ENCODE data around the gene B3GAT2. TPM values are rescaled to one million over a fixed set of nuclear protein-coding genes. Genes with fewer than 3 reads are reported as not detected.

The B3GAT2 gene
- total RNA-seq, 1 experiment from 2014 or later = 0.22 TPM

GRCh38 chr6:70884074-70884983 is 72.5 kb downstream of the B3GAT2 start:
- Histone ChIP-seq H3K14ac (ENCODE audit: insufficient read depth, low read length) (no peak overlapping the region), H3K9me3 (ENCODE audit: control insufficient read depth, low read depth, low read length) (no peaks in the 10 kb centered on the region), H4K91ac (ENCODE audit: insufficient read length, low read depth, low read length) (no peak overlapping the region), H2BK120ac (ENCODE audit: low read depth, low read length, poor library complexity, severe bottlenecking) (no peak overlapping the region), H2AK5ac (ENCODE audit: insufficient read length, low read length) (no peak overlapping the region), H3K27ac (ENCODE audit: insufficient read length, low read depth, low read length) (no peak overlapping the region), H4K8ac (replicated peaks; ENCODE audit: insufficient read length, low read depth, low read length) (no peak overlapping the region), H2BK12ac (ENCODE audit: insufficient read length, low read depth, low read length) (no peak overlapping the region), H3K4ac (ENCODE audit: low read depth, low read length) (no peak overlapping the region), H3K27me3 (ENCODE audit: insufficient read depth, low read length) (no peaks in the 10 kb centered on the region), H4K20me1 (ENCODE audit: control insufficient read depth, insufficient read depth, insufficient read length) (no peaks in the 10 kb centered on the region), H2BK15ac (ENCODE audit: low read depth, low read length) (no peak overlapping the region; the same call in 1 of the 2 replicates), H3K4me1 (ENCODE audit: insufficient read depth, low read length) (peaks cover 4% of the 10 kb centered on the region; the same call in 1 of the 2 replicates), H4K5ac (ENCODE audit: insufficient read length, low read depth, low read length) (no peak overlapping the region), H3K23ac (ENCODE audit: insufficient read length, low read depth, low read length) (no peak overlapping the region), H3T11ph (ENCODE audit: low read length) (no peak overlapping the region), H3K23me2 (ENCODE audit: insufficient read length, low read depth, low read length, poor library complexity, severe bottlenecking) (no peaks in the 10 kb centered on the region), H2BK20ac (ENCODE audit: low read depth, low read length, poor library complexity, severe bottlenecking) (no peak overlapping the region), H3K18ac (ENCODE audit: insufficient read length, low read depth, low read length) (peak overlapping the region; percentile 44), H2AFZ (ENCODE audit: low read length) (peak overlapping the region; percentile 66), H2BK5ac (ENCODE audit: insufficient read length, low read length) (no peak overlapping the region), H3K79me1 (ENCODE audit: insufficient read depth, low read depth, low read length, poor library complexity, severe bottlenecking) (no peaks in the 10 kb centered on the region), H3K79me2 (ENCODE audit: insufficient read depth, low read length) (no peaks in the 10 kb centered on the region), H3K56ac (ENCODE audit: insufficient read length, low read depth, low read length) (no peak overlapping the region), H3K9ac (ENCODE audit: extremely low read depth, insufficient read length, low read length) (no peak overlapping the region), H3K4me2 (ENCODE audit: insufficient read depth, insufficient read length, low read length) (peak overlapping the region; percentile 4)
- Mint-ChIP-seq H3K27ac (peak overlapping the region in 1 of 3 experiments; percentile 7; a peak in 2 of 7 replicates), H3K4me1 (peaks cover 26 to 34% of the 10 kb centered on the region in 2 experiments), H3K9me3 (no peaks in the 10 kb centered on the region), H3K27me3 (ENCODE audit: low read depth) (no peaks in the 10 kb centered on the region), H3K4me3 (no peak overlapping the region), H3K36me3 (ENCODE audit: insufficient read depth in 1 of 3, low read depth in 3 of 3) (no peaks in the 10 kb centered on the region; a peak in 1 of 7 replicates)
- TF ChIP-seq CTCF (conservative IDR thresholded peaks at IDR 0.05) = peak; percentile 92
- no CpG with 5 or more reads among the region's 17 CpGs for WGBS (ENCODE audit: extremely low coverage, insufficient read length, low lambda C conversion rate)
- DNase-seq = peak; percentile 78

All from H9 (cell line).